NCI-H2196 (cell line): ENCODE results near the gene OS9.
A peak's percentile ranks its signal among the peaks of the same experiment; 100 is the strongest.
"Not testable (repeated sequence)": the region's sequence is repeated elsewhere in the genome, so short reads cannot be mapped to it uniquely, and the experiment has no call there.

ENCODE experiments used
- DNase-seq: peaks from one replicate; lab custom pipeline; 2025; ENCODE audit not compliant: unreplicated experiment; lab: John Stamatoyannopoulos, UW

OS9 gene

GRCh38 chr12:57693317-57693658 lies 644 bp upstream of the OS9 start:
- no peak for DNase-seq

GRCh38 chr12:57694459-57695019 lies 607 bp downstream of the OS9 start:
- DNase-seq = peak; percentile 14

GRCh38 chr12:57695770-57696432 lies 2.0 kb downstream of the OS9 start:
- no peak for DNase-seq

GRCh38 chr12:57697076-57697475 lies 3.1 kb downstream of the OS9 start:
- no peak for DNase-seq

GRCh38 chr12:57698414-57698813 lies 4.5 kb downstream of the OS9 start:
- no peak for DNase-seq

- DNase-seq = no peak
These were observed 6.4 kb downstream of the OS9 start for GRCh38 chr12:57700317-57700716.

GRCh38 chr12:57707250-57707649 lies 13.3 kb downstream of the OS9 start:
- no peak for DNase-seq

GRCh38 chr12:57708296-57708695 lies 14.4 kb downstream of the OS9 start:
- no peak for DNase-seq

- no peak for DNase-seq
These were observed 18.8 kb downstream of the OS9 start for GRCh38 chr12:57712701-57713100.

GRCh38 chr12:57713209-57713608 lies 19.3 kb downstream of the OS9 start:
- no peak for DNase-seq

GRCh38 chr12:57715036-57715748 lies 21.3 kb downstream of the OS9 start:
- not testable (repeated sequence) for DNase-seq

GRCh38 chr12:57715786-57716185 lies 21.9 kb downstream of the OS9 start:
- DNase-seq = no peak

GRCh38 chr12:57716305-57716704 lies 22.4 kb downstream of the OS9 start:
- no peak for DNase-seq

- no peak for DNase-seq
These were observed 23.2 kb downstream of the OS9 start for GRCh38 chr12:57717131-57717530.

GRCh38 chr12:57717846-57718640 lies 24.1 kb downstream of the OS9 start:
- no peak for DNase-seq

GRCh38 chr12:57718641-57719528 lies 25.0 kb downstream of the OS9 start:
- no peak for DNase-seq

- no peak for DNase-seq
These were observed 26.1 kb downstream of the OS9 start for GRCh38 chr12:57719777-57720605.

- DNase-seq = no peak
These were observed 27.0 kb downstream of the OS9 start for GRCh38 chr12:57720606-57721595.
